ENCODE measurements around the gene MAGI2.

GRCh38 chr7:78968951-78969350 is 484.5 kb downstream of the MAGI2 start:
- TF ChIP-seq POLR2A (IDR thresholded peaks at IDR 0.05) = no peak
- no peak for TF ChIP-seq CTCF (IDR thresholded peaks at IDR 0.05 in 4 of 5, conservative IDR thresholded peaks at IDR 0.05 in 1 of 5)
